GM18511 (cell line): ENCODE data around the gene PET117.
"Not testable (repeated sequence)": the region's sequence is repeated elsewhere in the genome, so short reads cannot be mapped to it uniquely, and the experiment has no call there.

Experiments
- ATAC-seq: cut with Tn5 transposase; IDR thresholded peaks from one replicate; pipeline ENCODE4 v1.9.1; 2021; ENCODE audit warnings: mild to moderate bottlenecking, moderate library complexity; ENCODE audit not compliant: unreplicated experiment

PET117 gene, protein sequence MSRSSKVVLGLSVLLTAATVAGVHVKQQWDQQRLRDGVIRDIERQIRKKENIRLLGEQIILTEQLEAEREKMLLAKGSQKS

DNA sequence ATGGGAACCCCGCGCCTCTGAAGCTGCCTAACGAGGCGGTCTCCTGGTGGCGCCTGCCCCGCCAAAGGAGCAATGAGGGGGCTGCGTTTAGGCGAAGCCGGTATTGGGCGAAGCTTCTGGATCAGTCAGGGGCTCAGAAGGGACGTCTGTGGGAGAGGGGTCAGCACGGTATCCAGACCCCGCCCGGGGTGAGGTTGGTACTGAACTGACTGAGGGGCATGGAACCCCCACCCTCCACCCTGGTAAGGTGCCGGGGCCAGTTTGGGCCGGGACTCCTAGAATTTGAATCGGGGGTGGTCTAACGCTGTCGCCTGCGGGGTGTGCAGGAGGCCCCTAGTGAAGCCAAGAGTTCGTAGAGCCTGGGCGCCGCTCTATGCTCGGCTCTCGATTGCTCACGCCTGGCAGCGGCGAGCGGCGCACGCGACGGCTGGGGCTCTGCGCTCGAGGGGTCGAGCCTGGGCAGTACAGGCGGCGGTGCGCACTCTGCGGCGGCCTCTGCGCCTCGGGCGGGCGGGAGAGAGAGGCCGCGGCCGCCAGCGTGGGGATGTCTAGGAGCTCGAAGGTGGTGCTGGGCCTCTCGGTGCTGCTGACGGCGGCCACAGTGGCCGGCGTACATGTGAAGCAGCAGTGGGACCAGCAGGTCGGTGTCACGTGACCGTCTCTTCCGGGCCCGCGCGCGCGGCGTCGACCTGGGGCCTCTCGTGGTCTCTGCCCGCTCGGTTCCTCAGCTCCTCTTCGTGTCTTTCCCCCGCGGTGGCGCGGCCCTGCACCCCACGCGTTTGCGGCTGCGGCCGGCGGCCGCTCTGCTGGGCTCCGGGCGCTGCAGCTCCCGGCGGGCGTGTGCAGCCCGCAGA lies at the start of gene PET117, which contains the start of gene KAT14:
Gene PET117 (plus strand): TSS at position 452 of the 854 bp plus-strand sequence. CDS start 93 bp downstream, at position 545.
Gene KAT14 (plus strand): TSS at position 452 of the 854 bp plus-strand sequence. CDS start 4,798 bp downstream, outside the sequence.
- ATAC-seq, result peak; percentile 89

- ATAC-seq, result not testable (repeated sequence)
Observed at GRCh38 chr20:18088298-18088697, 49.4 kb upstream of the PET117 start.

DNA sequence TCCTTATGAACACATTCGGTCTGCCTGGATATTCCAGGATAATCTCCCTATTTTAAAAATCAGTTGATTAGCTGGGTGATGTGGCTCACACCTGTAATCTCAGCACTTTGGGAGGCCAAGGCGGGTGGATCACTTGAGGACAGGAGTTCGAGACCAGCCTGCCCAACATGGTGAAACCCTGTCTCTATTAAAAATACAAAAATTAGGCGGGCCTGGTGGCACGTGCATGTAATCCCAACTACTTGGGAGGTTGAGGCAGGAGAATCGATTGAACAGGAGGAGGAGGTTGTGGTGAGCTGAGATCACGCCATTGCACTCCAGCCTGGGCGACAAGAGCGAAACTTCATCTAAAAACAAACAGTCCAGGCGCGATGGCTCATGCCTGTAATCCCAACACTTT lies 48.8 kb upstream of the PET117 start:
- ATAC-seq, result not testable (repeated sequence)

- ATAC-seq, result no peak
Observed at GRCh38 chr20:18090044-18090443, 47.6 kb upstream of the PET117 start.

DNA sequence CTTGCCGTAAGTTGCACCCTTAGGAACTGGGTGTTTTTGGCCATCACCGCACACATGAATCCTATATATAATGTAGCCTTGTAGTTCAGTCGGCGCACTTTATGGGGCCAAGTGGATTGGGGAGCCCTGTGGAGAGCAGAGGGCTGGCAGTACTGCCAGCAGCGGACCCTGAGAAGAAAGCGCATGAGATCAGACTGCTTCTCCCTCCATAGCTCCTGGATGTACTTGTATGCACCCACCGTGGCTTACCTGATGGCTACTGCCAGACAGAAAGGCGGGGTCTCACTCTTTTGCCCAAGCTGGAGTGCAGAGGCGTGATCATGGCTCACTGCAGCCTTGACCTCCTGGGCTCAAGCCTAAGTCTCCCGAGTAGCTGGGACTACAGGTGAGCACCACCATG lies 47.2 kb upstream of the PET117 start:
- no peak for ATAC-seq

DNA sequence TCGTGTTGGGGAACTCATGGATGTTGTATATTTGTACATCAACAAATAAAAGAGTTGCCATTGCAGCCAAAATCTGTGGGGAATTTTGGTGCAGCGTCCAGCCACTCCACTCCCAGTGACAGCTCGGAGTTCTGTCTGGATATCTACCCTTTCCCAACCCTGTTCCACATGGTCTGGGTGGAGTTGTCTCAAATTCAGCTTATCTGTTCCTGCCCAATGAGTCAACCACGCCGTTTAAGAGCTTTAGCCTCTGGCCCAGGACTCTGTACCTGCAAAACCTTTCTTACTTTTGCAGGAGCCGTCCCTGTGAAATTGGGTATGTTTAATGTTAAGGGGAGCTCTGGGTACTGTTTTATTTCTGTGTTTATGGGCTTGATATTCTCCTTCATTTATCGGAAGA lies 46.0 kb upstream of the PET117 start:
- ATAC-seq, result no peak

GRCh38 chr20:18092890-18093289 lies 44.8 kb upstream of the PET117 start:
- no peak for ATAC-seq

GRCh38 chr20:18093388-18093787 lies 44.3 kb upstream of the PET117 start:
- ATAC-seq, result no peak

GRCh38 chr20:18094191-18094590 lies 43.5 kb upstream of the PET117 start:
- ATAC-seq, result no peak

DNA sequence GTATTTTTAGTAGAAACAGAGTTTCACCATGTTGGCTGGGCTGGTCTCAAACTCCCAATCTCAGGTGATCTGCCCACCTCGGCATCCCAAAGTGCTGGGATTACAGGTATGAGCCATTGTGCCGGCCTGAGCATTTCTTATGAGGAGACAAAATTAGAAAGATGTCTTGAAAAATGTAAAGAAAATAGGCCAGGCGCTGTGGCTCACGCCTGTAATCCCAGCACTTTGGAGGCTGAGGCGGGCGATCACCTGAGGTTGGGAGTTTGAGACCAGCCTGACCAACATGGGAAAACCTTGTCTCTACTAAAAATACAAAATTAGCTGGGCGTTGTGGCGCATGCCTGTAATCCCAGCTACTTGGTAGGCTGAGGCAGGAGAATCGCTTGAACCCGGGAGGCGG lies 37.1 kb upstream of the PET117 start:
- ATAC-seq, result not testable (repeated sequence)

- no peak for ATAC-seq
Observed at GRCh38 chr20:18101125-18101810, 36.4 kb upstream of the PET117 start.

GRCh38 chr20:18103497-18103896 lies 34.2 kb upstream of the PET117 start:
- no peak for ATAC-seq

GRCh38 chr20:18108326-18108725 lies 29.3 kb upstream of the PET117 start:
- no peak for ATAC-seq

DNA sequence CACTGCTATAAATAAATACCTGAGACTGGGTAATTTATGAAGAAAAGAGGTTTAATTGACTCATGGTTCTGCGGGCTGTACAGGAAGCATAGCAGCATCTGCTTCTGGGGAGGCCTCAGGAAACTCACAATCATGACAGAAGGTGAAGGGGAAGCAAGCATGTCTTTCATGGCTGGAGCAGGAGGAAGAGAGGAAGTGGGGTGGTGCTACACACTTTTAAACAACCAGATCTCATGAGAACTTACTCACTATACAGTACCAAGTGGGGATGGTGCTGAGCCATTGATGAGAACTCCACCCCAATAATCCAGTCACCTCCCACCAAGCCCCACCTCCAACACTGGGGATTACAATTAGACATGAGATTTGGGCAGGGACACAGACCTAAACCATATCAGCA lies 9.1 kb upstream of the PET117 start:
- ATAC-seq, result not testable (repeated sequence)

- ATAC-seq, result no peak
Observed at GRCh38 chr20:18132663-18133062, 5.0 kb upstream of the PET117 start.

DNA sequence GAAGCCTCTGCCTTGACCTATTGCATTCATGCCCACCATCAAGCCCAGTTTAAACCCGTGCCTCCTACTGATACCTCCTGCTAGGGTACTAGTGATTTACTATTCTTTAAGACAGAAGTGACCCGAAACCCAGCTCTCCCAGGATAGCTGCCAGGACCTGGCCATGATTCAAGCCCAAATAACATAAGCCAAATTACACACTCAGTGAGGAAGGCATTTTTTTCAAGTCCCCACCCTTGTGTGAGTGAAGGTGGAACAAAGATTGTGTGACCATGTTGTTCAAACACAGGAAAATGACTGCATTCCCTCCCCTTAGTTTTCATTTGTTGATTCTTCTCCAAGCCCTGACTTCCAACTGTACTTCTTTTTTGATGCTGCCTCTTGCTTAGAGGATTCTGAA lies 3.7 kb upstream of the PET117 start:
- no peak for ATAC-seq

- peak; percentile 6 for ATAC-seq
Observed at GRCh38 chr20:18138266-18138582, 561 bp downstream of the PET117 start.

DNA sequence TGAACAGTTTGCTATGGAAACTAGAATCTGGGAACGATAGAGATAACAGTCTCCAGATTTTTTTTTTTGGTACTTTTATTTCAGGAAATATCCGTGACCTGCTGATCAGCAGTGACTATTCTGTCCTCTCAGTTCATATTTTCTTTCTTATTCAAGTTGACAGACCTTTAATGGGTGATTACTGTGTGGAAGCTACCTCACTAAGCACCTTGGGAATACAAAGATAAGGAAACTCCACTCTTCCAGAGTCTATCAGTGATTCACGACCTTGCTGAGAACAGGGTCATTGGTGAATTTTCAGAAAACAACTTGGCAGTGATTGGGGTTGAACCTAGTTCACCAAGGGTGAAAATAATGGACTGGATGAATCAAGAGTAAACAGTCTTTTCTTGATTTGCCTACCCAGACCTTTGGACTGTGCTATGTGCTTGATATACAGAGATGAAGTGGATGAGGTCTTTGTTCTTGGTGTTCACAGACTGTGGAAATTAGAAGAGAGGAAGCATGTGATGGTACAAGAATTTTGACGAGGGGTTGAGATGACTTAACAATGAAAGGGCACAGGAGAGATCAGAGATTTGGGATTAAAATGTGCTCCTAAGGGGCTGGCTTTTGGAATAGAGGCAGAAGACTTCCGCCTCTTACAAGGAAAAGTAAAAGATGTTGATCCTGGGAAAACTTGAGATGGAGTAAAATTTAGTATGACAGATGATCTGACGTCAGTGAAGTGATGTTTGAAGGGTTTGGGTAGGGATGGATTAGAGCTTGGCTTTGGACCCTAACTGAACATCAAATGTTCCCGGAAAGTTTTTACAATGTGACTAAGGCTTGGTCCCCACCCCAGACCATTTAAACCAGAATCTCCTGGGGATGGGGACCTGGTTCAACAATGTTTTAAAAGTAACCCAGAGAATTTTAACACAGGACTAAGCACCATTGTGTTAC lies 1.2 kb downstream of the PET117 start:
- ATAC-seq, result no peak

DNA sequence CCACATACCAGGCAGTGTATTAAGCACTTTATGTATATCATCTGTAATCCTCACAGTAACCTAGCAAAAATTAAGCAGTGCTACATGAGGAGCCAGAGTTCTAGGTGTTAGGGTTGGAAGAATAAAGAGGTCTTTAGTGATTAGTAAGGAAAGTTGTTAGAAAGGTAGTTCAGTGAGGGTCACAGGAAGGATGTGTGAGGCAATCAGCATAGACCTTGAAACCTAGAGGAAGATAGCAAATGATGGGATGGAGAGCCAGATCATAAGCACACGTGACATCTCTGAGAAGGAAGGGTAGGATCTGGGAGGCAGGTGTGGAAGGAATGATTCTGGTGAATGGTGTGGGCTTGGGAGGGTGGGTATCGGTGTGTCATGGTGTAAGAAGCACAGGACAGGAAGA lies 2.2 kb downstream of the PET117 start:
- no peak for ATAC-seq

DNA sequence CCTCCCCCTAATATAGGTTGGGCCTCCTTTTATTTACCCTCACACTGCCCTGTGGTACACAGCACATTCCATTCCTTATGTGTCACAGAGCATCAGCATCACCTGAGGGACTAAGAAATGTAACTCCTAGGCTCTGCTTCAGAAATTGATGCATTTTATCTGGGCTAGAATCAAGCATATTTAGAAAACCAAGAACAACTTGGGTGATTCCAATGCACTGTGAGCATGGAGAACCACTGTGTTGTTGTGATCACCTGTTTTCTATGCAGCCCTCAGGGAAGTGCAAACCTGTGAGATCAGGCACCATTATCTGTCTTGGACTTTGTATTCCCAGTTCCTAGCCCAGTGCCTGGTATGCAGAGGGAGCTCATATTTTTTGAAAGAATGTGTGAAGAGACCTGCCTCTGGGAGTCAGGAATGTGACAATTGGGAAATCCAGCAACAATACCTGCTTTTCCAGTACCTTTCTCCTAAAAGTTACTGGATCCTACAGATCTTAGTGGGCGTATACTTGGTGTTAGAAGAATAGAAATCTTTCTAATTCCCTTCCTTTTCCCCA lies 7.0 kb downstream of the PET117 start:
- no peak for ATAC-seq

DNA sequence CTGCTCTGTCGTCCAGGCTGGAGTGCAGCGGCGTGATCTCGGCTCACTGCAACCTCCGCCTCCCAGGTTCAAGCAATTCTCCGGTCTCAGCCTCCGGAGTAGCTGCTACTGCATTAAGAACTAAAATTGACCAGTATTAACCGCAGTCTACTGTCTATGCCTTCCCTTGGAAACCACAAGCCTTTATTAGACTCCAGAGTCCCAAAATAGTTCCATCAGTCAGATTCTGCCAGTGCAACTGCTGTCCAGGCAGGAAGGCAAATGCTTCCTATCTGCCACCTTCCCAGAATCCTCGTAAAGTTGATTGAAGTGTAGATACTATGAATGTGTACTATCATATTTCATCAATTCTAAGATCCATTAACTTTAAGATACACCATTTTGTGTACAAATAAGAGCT lies 16.7 kb downstream of the PET117 start:
- no peak for ATAC-seq
